Mammary epithelial cell (primary cell): ENCODE measurements around the gene TRANK1.

Experiments
- CTCF ChIP-seq, 2 donors: IDR thresholded peaks in 1 of 2; conservative IDR thresholded peaks in 1 of 2; 2 replicates each; pipeline ENCODE4 v1.5.1; 2011 to 2012; ENCODE audit warnings: inconsistent platforms in 2 of 2, low read length in 2 of 2, mild to moderate bottlenecking in 2 of 2, control low read depth in 1 of 2, low read depth in 1 of 2; ENCODE audit not compliant: insufficient read depth in 1 of 2; ENCODE audit errors: extremely low read depth in 1 of 2
- EZH2 ChIP-seq: IDR thresholded peaks from 2 replicates; pipeline ENCODE4 v1.6.1; 2012; ENCODE audit warnings: low read length, inconsistent platforms, borderline replicate concordance

DNA sequence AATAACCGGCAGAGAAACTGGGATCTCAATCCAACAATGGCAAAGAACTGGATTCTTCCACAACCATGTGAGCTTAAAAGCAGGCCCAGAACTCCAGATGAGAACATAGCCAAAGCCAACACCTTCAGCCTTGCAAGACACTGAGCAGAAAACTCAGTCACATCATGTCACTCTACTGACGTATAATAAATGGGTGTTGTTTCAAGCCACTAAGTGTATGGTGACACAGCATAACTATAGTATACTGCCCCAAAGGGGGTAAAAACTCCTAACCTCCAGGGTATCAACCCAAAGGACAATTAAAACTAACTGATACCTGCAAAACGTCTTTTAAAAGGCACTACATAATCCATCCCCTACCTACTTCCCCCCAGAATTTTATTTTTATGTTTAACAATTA lies 69.5 kb downstream of the TRANK1 start:
- TF ChIP-seq CTCF (conservative IDR thresholded peaks at IDR 0.05 in 1 of 2, IDR thresholded peaks at IDR 0.05 in 1 of 2; ENCODE audit: extremely low read depth in 1 of 2, insufficient read depth in 1 of 2, low read depth in 1 of 2, low read length in 2 of 2) (no peak), EZH2 (no peak)
